ENCODE data around the gene GNAS-AS1.

Gene GNAS-AS1

GRCh38 chr20:58797371-58798338 is 53.0 kb downstream of the GNAS-AS1 start:
- no peak for TF ChIP-seq POLR2AphosphoS5 (IDR thresholded peaks at IDR 0.05; ENCODE audit: low read depth, low read length)
- no peak for TF ChIP-seq TAF1 (IDR thresholded peaks at IDR 0.05; ENCODE audit: borderline replicate concordance, low read depth, low read length)
- no peak for TF ChIP-seq POLR2A (IDR thresholded peaks at IDR 0.05; ENCODE audit: low read depth, low read length)
- FAIRE-seq = no peak
- DNase-seq (ENCODE audit: insufficient read length) = no peak

- TF ChIP-seq POLR2A (IDR thresholded peaks at IDR 0.05; ENCODE audit: low read depth, low read length) (no peak), TAF1 (IDR thresholded peaks at IDR 0.05; ENCODE audit: borderline replicate concordance, low read depth, low read length) (no peak), POLR2AphosphoS5 (IDR thresholded peaks at IDR 0.05; ENCODE audit: low read depth, low read length) (no peak)
- no peak for FAIRE-seq
Measured at GRCh38 chr20:58795923-58796245, 54.8 kb downstream of the GNAS-AS1 start.

GRCh38 chr20:58795181-58795922 is 55.4 kb downstream of the GNAS-AS1 start:
- TF ChIP-seq POLR2AphosphoS5 (IDR thresholded peaks at IDR 0.05; ENCODE audit: low read depth, low read length) (no peak), POLR2A (IDR thresholded peaks at IDR 0.05; ENCODE audit: low read depth, low read length) (no peak), TAF1 (IDR thresholded peaks at IDR 0.05; ENCODE audit: borderline replicate concordance, low read depth, low read length) (no peak)

More at GRCh38 chr20:58795923-58796245, 54.8 kb downstream of the GNAS-AS1 start:
- DNase-seq (ENCODE audit: insufficient read length) = no peak

DNA sequence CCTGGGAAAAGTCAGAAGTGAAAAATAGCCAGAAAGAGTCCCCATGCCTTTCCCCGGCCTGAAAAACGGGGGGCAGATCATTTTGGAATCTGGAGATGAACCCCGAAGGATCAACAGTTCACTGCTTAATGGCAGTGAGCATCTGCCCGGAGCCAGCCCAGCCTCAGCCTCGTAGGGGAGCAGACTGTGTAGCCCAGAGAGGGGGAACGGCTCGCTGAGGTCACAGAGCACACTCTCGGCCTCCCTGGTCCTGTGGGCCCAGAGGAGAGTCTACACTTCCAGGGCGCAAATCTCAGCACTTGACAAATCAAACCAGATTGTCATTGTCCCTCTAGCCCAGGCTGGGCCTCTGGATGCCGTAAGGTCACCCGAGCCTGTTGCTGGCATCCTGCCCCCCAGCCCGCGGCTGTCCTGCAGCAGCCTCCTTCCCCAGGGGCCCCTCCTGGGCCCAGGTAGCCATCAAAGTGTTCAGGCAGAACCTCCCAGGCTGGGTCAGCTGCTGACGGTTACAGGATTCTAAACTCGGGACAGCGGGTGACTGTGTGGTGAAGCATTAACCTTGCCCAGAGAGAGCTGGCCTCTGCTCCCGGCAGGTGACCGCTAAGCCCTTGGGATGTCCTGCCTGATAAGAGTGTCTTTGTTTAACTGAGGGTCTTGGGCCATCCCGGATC is 56.1 kb downstream of the GNAS-AS1 start:
- no peak for DNase-seq (ENCODE audit: insufficient read length)
- FAIRE-seq = no peak
- TF ChIP-seq TAF1 (IDR thresholded peaks at IDR 0.05; ENCODE audit: borderline replicate concordance, low read depth, low read length) (no peak), POLR2AphosphoS5 (IDR thresholded peaks at IDR 0.05; ENCODE audit: low read depth, low read length) (no peak), POLR2A (IDR thresholded peaks at IDR 0.05; ENCODE audit: low read depth, low read length) (no peak)

More at GRCh38 chr20:58795181-58795922, 55.4 kb downstream of the GNAS-AS1 start:
- DNase-seq (ENCODE audit: insufficient read length) (no peak), FAIRE-seq (no peak)

DNA sequence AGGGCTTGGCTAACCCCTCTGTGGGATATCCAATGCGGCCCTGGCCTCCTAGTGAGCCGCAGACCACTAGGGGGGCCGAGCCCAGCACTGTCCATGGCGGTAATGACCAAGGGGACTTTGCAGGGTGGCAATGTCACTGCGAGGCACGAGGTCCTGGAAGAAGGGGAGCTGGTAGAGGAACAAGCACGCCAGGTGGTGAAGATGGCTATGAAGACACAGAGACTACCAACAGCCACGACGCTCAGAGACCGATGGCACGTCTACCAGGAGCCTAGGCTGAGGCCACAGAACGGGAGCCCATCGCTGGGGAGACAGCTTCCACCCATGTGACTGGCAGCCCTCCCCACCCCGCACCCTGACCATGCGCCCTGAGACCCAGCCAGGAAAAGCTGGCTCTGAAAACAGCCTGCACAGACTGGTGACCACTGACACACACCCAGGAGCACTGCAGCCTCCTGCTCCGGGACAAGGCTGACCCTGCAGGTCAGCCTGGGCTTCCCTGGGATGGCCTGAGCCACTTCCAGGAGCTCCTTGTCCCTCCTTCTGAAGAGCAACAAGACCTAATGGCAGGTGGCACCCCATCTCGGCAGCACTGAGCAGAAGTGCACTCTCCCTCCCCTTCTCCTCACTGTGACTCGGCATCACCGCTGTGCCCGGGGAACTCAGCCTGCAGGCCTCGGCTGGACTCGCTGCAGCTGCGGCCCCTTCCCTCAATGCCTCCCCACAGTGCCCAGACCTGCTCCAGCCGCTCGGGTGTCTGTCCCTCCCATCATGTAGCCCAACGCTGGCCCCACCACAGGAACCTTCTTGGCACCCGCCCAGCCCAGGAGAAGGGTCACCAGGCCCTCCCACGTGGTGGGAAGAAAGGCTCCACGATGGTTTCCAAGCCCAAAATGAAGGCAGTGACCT is 56.9 kb downstream of the GNAS-AS1 start:
- TF ChIP-seq POLR2AphosphoS5 (IDR thresholded peaks at IDR 0.05; ENCODE audit: low read depth, low read length) (no peak), POLR2A (IDR thresholded peaks at IDR 0.05; ENCODE audit: low read depth, low read length) (no peak), TAF1 (IDR thresholded peaks at IDR 0.05; ENCODE audit: borderline replicate concordance, low read depth, low read length) (no peak)
- FAIRE-seq (no peak), DNase-seq (ENCODE audit: insufficient read length) (no peak)

- TF ChIP-seq TAF1 (IDR thresholded peaks at IDR 0.05; ENCODE audit: borderline replicate concordance, low read depth, low read length) (no peak), POLR2AphosphoS5 (IDR thresholded peaks at IDR 0.05; ENCODE audit: low read depth, low read length) (no peak), POLR2A (IDR thresholded peaks at IDR 0.05; ENCODE audit: low read depth, low read length) (no peak)
- FAIRE-seq = no peak
- no peak for DNase-seq (ENCODE audit: insufficient read length)
Measured at GRCh38 chr20:58792426-58792825, 58.3 kb downstream of the GNAS-AS1 start.

GRCh38 chr20:58791286-58791685 is 59.4 kb downstream of the GNAS-AS1 start:
- DNase-seq (ENCODE audit: insufficient read length) (no peak), FAIRE-seq (no peak)
- TF ChIP-seq TAF1 (IDR thresholded peaks at IDR 0.05; ENCODE audit: borderline replicate concordance, low read depth, low read length) = no peak
- no peak for TF ChIP-seq POLR2AphosphoS5 (IDR thresholded peaks at IDR 0.05; ENCODE audit: low read depth, low read length)
- no peak for TF ChIP-seq POLR2A (IDR thresholded peaks at IDR 0.05; ENCODE audit: low read depth, low read length)

DNA sequence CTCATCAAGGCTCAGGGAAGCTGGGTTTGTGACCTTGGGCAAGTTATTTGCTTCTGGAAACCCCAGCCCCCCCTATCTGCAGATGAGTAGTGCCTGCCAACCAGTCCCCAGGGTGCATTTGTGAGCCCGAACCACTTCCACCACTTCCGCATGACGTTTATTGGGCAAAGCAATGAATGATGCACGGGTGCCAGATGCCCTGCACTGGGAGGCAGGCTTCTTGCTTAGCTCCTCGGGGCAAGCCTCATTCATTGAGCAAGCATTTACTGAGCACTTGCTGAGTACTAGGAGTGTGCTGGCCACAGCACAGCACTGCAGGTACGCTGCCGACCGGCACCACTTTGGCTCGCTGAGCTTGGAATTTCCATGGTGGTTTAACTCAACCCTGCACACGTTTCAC is 60.2 kb downstream of the GNAS-AS1 start:
- DNase-seq (ENCODE audit: insufficient read length) (no peak), FAIRE-seq (no peak)
- TF ChIP-seq POLR2A (IDR thresholded peaks at IDR 0.05; ENCODE audit: low read depth, low read length) (no peak), TAF1 (IDR thresholded peaks at IDR 0.05; ENCODE audit: borderline replicate concordance, low read depth, low read length) (no peak), POLR2AphosphoS5 (IDR thresholded peaks at IDR 0.05; ENCODE audit: low read depth, low read length) (no peak)

- FAIRE-seq = no peak
- TF ChIP-seq TAF1 (IDR thresholded peaks at IDR 0.05; ENCODE audit: borderline replicate concordance, low read depth, low read length) = no peak
- no peak for DNase-seq (ENCODE audit: insufficient read length)
Measured at GRCh38 chr20:58788896-58789544, 61.7 kb downstream of the GNAS-AS1 start.

Measured in GM12892 (cell line).